Measurements from ENCODE around the gene OVOL1.

Gene OVOL1

GRCh38 chr11:65778431-65778900 is 8.4 kb upstream of the OVOL1 start:
- DNase-seq: no peak

- no peak for DNase-seq
These were observed 7.8 kb upstream of the OVOL1 start for GRCh38 chr11:65778901-65779668.

GRCh38 chr11:65779669-65779918 is 7.3 kb upstream of the OVOL1 start:
- DNase-seq: no peak

- peak in 1 of 2 experiments; percentile 52 for DNase-seq
These were observed 6.7 kb upstream of the OVOL1 start for GRCh38 chr11:65779919-65780769.

GRCh38 chr11:65780770-65781151 is 6.1 kb upstream of the OVOL1 start, which contains the start of gene AP5B1:
AP5B1 (minus strand) TSS chr11:65780976; CDS start chr11:65780591, 385 bp downstream.
- DNase-seq: no peak

GRCh38 chr11:65781152-65781961 is 5.5 kb upstream of the OVOL1 start:
- no peak for DNase-seq

GRCh38 chr11:65781962-65782815 is 4.7 kb upstream of the OVOL1 start:
- no peak for DNase-seq

GRCh38 chr11:65782816-65783228 is 4.0 kb upstream of the OVOL1 start:
- DNase-seq: no peak

GRCh38 chr11:65785319-65786007 is 1.4 kb upstream of the OVOL1 start:
- no peak for DNase-seq

- no peak for DNase-seq
These were observed 666 bp upstream of the OVOL1 start for GRCh38 chr11:65786008-65786785.

GRCh38 chr11:65787649-65788622 is 1.1 kb downstream of the OVOL1 start:
- DNase-seq: no peak

- no peak for DNase-seq
These were observed 2.0 kb downstream of the OVOL1 start for GRCh38 chr11:65788821-65789220.

GRCh38 chr11:65789230-65790103 is 2.6 kb downstream of the OVOL1 start:
- DNase-seq: no peak

GRCh38 chr11:65790104-65790901 is 3.4 kb downstream of the OVOL1 start:
- DNase-seq: no peak

- DNase-seq: no peak
These were observed 4.2 kb downstream of the OVOL1 start for GRCh38 chr11:65790902-65791650.

GRCh38 chr11:65791719-65792213 is 4.9 kb downstream of the OVOL1 start:
- peak in 1 of 2 experiments; percentile 30 for DNase-seq

GRCh38 chr11:65792456-65792855 is 5.6 kb downstream of the OVOL1 start:
- DNase-seq: no peak
